K562 (cell line): ENCODE results near the gene MYL4. TPM values are rescaled to one million over a fixed set of nuclear protein-coding genes. Genes with fewer than 3 reads are reported as not detected.
A peak's percentile ranks its signal among the peaks of the same experiment; 100 is the strongest.

Experiments
- BMI1 ChIP-seq: fragments of 150-350 bp; IDR thresholded peaks from 2 replicates; pipeline ENCODE4 v1.6.1; 2014; ENCODE audit warnings: low read length
- C11orf30 ChIP-seq: fragments of 450-650 bp; IDR thresholded peaks from 2 replicates; pipeline ENCODE4 v1.6.1; 2016; ENCODE audit warnings: low read depth, mild to moderate bottlenecking
- CHCHD3 ChIP-seq: fragments of 250-450 bp; sonication (Bioruptor Pico); IDR thresholded peaks from 2 replicates; pipeline ENCODE4 v2.1.2; 2022; ENCODE audit warnings: mild to moderate bottlenecking
- CREB1 ChIP-seq, 2 experiments: sonication (generic) in 1 of 2; formaldehyde crosslinking in 1 of 2; IDR thresholded peaks; 2 replicates each; pipeline versions ENCODE4 v1.6.1 to v1.8.0; 2012 to 2022; ENCODE audit warnings: inconsistent platforms in 1 of 2, mild to moderate bottlenecking in 1 of 2, missing genetic modification reagents in 1 of 2, moderate library complexity in 1 of 2
- CSDE1 ChIP-seq, 2 experiments: fragments of 450-650 bp; IDR thresholded peaks; 2 replicates each; pipeline ENCODE4 v1.6.1; 2016; ENCODE audit warnings: mild to moderate bottlenecking in 1 of 2
- CTCF ChIP-seq, 3 experiments: IDR thresholded peaks in 2 of 3; conservative IDR thresholded peaks in 1 of 3; 2 replicates each; pipeline ENCODE4 v1.5.1; 2011 to 2012; ENCODE audit warnings: low read length in 3 of 3, mild to moderate bottlenecking in 3 of 3, control low read depth in 2 of 3, improper control_type of control experiment in 1 of 3, inconsistent platforms in 1 of 3, low read depth in 1 of 3, mixed read lengths in 1 of 3, moderate library complexity in 1 of 3; ENCODE audit not compliant: insufficient read depth in 2 of 3
- E2F1 ChIP-seq: sonication (generic); formaldehyde crosslinking; IDR thresholded peaks from 2 replicates; pipeline ENCODE4 v1.8.1; 2023; ENCODE audit warnings: mild to moderate bottlenecking, missing genetic modification reagents, moderate library complexity
- E2F3 ChIP-seq: fragments of 250-450 bp; sonication (Bioruptor Pico); IDR thresholded peaks from 2 replicates; pipeline ENCODE4 v1.4.0; 2020; ENCODE audit warnings: mild to moderate bottlenecking
- ETV1 ChIP-seq: fragments of 450-650 bp; conservative IDR thresholded peaks from 2 replicates; pipeline ENCODE4 v1.6.1; 2016; ENCODE audit warnings: missing genetic modification characterization, control low read depth, low read depth, missing compliant biosample characterization
- FIP1L1 ChIP-seq: fragments of 200-400 bp; formaldehyde crosslinking; IDR thresholded peaks from 2 replicates; pipeline ENCODE4 v1.6.1; 2018; ENCODE audit warnings: mild to moderate bottlenecking, low read depth, low read length; ENCODE audit not compliant: poor library complexity, severe bottlenecking
- GATAD2A ChIP-seq: fragments of 450-650 bp; IDR thresholded peaks from 2 replicates; pipeline ENCODE4 v1.6.1; 2017
- MAX ChIP-seq: sonication (generic); formaldehyde crosslinking; IDR thresholded peaks from 2 replicates; pipeline ENCODE4 v1.9.0; 2022; ENCODE audit warnings: mild to moderate bottlenecking, missing genetic modification reagents
- MBD2 ChIP-seq: sonication (generic); IDR thresholded peaks from 2 replicates; pipeline ENCODE4 v1.6.1; 2016; ENCODE audit warnings: low read depth, borderline replicate concordance
- MIER1 ChIP-seq: fragments of 450-650 bp; IDR thresholded peaks from 2 replicates; pipeline ENCODE4 v1.6.1; 2016; ENCODE audit warnings: antibody characterized with exemption, mild to moderate bottlenecking, low read depth
- SP2 ChIP-seq: IDR thresholded peaks from 2 replicates; pipeline ENCODE4 v1.6.1; 2011; ENCODE audit warnings: mild to moderate bottlenecking, low read depth, low read length, moderate library complexity; ENCODE audit not compliant: poor library complexity, severe bottlenecking; ENCODE audit errors: extremely low read depth
- THAP7 ChIP-seq: fragments of 250-450 bp; sonication (Bioruptor Pico); IDR thresholded peaks from 2 replicates; pipeline ENCODE4 v1.5.0; 2021
- ZNF311 ChIP-seq: fragments of 250-450 bp; sonication (Bioruptor Pico); IDR thresholded peaks from 2 replicates; pipeline ENCODE4 v1.4.0; 2020; ENCODE audit warnings: mild to moderate bottlenecking, moderate library complexity
- ZNF398 ChIP-seq: fragments of 250-450 bp; sonication (Bioruptor Pico); IDR thresholded peaks from 2 replicates; pipeline ENCODE4 v1.8.0; 2021; ENCODE audit warnings: moderate library complexity, mild to moderate bottlenecking, inconsistent platforms
- ZNF449 ChIP-seq: fragments of 250-450 bp; sonication (Bioruptor Pico); IDR thresholded peaks from 2 replicates; pipeline ENCODE4 v1.8.0; 2022; ENCODE audit warnings: moderate library complexity, mild to moderate bottlenecking, inconsistent platforms
- ZNF507 ChIP-seq: conservative IDR thresholded peaks from 2 replicates; pipeline ENCODE4 v1.6.1; 2017; ENCODE audit warnings: missing genetic modification characterization, missing compliant biosample characterization
- ZSCAN32 ChIP-seq: fragments of 450-650 bp; formaldehyde crosslinking; IDR thresholded peaks from 2 replicates; pipeline ENCODE4 v1.4.0; 2020; ENCODE audit warnings: mild to moderate bottlenecking, moderate library complexity
- polyA plus RNA-seq, 8 experiments: library from polyadenylated mRNA; depleted of rRNA in 4 of 8; stranded (reverse) in 5 of 8; unstranded in 3 of 8; fragments of >200 nt; fragmentation: Nextera tagmentation in 2 of 8; fragmentation: Illumina TruSeq in 1 of 8; extraction: Ambion mirVana in 2 of 8; extraction: Trizol in 1 of 8; gene quantifications; 2 replicates each; pipeline versions ENCODE4 v1.2.1 to v1.2.3, GENCODE V29; 2011 to 2014; ENCODE audit warnings: inconsistent platforms in 1 of 8, missing spikeins in 1 of 8
- total RNA-seq, 7 experiments: library from RNA; depleted of rRNA in 6 of 7; stranded (reverse); fragments of >200 nt in 6 of 7; fragmentation: Illumina TruSeq in 2 of 7; extraction: Trizol in 2 of 7; gene quantifications; 2 replicates each; pipeline versions ENCODE4 v1.2.1 to v1.2.3, GENCODE V29; 2011 to 2021; ENCODE audit warnings: low replicate concordance in 1 of 7

MYL4 gene
- total and polyA plus RNA-seq, 9 of the 15 experiments (the other 6 are each of a cell fraction or from before 2014, with no cell fraction given) = 117 to 423 (median 221) TPM

- TF ChIP-seq FIP1L1 (no peak), CTCF (IDR thresholded peaks at IDR 0.05 in 2 of 3, conservative IDR thresholded peaks at IDR 0.05 in 1 of 3; ENCODE audit: insufficient read depth in 2 of 3, low read depth in 1 of 3, low read length in 3 of 3) (peak in 1 of 3 experiments; percentile 22; a peak in 1 of 6 replicates), THAP7 (CRISPR knock-in tag) (no peak), MBD2 (no peak), SP2 (no peak), CSDE1 (IDR thresholded peaks at IDR 0.05) (no peak), ZNF311 (CRISPR knock-in tag) (no peak), ETV1 (tag) (no peak), E2F3 (CRISPR knock-in tag) (no peak), GATAD2A (0 out of 2 replicates have a peak, but pooled peaks have one; percentile 10), CREB1 (IDR thresholded peaks at IDR 0.05) (no peak), CREB1 (CRISPR knock-in tag; IDR thresholded peaks at IDR 0.05) (no peak), ZNF449 (CRISPR knock-in tag) (no peak), CHCHD3 (CRISPR knock-in tag) (no peak), ZSCAN32 (CRISPR knock-in tag) (no peak), BMI1 (no peak), MAX (CRISPR knock-in tag) (no peak), ZNF507 (tag) (no peak), ZNF398 (CRISPR knock-in tag) (no peak), C11orf30 (0 out of 2 replicates have a peak, but pooled peaks have one; percentile 7), E2F1 (no peak), MIER1 (no peak)
Measured at GRCh38 chr17:47257651-47258339, 48.6 kb downstream of the MYL4 start (continued).
